ENCODE results near the gene CORO2A.

DNA sequence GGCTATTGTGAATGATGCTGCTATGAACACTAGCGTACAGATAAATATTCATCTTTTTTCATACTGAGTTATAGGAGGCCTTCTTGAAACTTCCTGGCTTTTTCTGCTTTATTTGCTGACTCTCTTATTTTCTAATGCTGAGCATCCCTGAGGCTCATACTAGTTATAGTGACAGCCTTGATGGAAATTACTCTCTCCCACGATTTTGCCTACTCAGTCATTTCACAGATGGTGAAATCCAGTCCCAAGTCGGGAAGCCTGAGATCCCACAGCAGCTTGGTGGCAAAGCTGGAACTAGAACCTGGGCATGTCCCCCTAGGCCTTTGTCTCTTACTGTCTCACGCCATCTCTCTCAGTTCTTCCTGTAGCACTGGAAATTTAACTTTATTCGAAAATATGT is 113.5 kb downstream of the CORO2A start:
- TF ChIP-seq, protein P1, sequence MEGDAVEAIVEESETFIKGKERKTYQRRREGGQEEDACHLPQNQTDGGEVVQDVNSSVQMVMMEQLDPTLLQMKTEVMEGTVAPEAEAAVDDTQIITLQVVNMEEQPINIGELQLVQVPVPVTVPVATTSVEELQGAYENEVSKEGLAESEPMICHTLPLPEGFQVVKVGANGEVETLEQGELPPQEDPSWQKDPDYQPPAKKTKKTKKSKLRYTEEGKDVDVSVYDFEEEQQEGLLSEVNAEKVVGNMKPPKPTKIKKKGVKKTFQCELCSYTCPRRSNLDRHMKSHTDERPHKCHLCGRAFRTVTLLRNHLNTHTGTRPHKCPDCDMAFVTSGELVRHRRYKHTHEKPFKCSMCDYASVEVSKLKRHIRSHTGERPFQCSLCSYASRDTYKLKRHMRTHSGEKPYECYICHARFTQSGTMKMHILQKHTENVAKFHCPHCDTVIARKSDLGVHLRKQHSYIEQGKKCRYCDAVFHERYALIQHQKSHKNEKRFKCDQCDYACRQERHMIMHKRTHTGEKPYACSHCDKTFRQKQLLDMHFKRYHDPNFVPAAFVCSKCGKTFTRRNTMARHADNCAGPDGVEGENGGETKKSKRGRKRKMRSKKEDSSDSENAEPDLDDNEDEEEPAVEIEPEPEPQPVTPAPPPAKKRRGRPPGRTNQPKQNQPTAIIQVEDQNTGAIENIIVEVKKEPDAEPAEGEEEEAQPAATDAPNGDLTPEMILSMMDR (IDR thresholded peaks at IDR 0.05): no peak
- TF ChIP-seq POLR2A (IDR thresholded peaks at IDR 0.05) (no peak), POLR2AphosphoS5 (IDR thresholded peaks at IDR 0.05) (no peak)
